Heart right ventricle (tissue), 16 donors: ENCODE measurements around the gene PLA2G4E. TPM values are rescaled to one million over a fixed set of nuclear protein-coding genes. Genes with fewer than 3 reads are reported as not detected.

Experiments
- ATAC-seq, 8 donors: fragments of 200-7000 bp; cut with Tn5 transposase; one replicate each; pipeline ENCODE4 v1.9.1; 2020; ENCODE audit warnings: mild to moderate bottlenecking in 8 of 8, moderate library complexity in 8 of 8, moderate number of reproducible peaks in 1 of 8
- DNase-seq, 2 donors: peaks; one replicate each; pipeline ENCODE4 v3.0.0-alpha.2; 2020
- H3K27ac ChIP-seq, 10 donors: fragments of 200-600 bp; sonication (generic) in 2 of 10; one replicate each; pipeline versions ENCODE4 v1.5.0 to v1.8.0; 2020 to 2022; ENCODE audit warnings: mild to moderate bottlenecking in 3 of 10
- H3K27me3 ChIP-seq, 7 donors: fragments of 200-600 bp; one replicate each; pipeline ENCODE4 v1.8.0; 2021 to 2022; ENCODE audit warnings: mild to moderate bottlenecking in 2 of 7
- H3K36me3 ChIP-seq, 9 donors: fragments of 200-600 bp; sonication (generic) in 1 of 9; one replicate each; pipeline versions ENCODE4 v1.5.0 to v1.8.0; 2020 to 2022; ENCODE audit warnings: mild to moderate bottlenecking in 2 of 9
- H3K4me1 ChIP-seq, 9 donors: fragments of 200-600 bp; sonication (generic) in 1 of 9; one replicate each; pipeline versions ENCODE4 v1.5.0 to v1.8.0; 2020 to 2022; ENCODE audit warnings: mild to moderate bottlenecking in 4 of 9
- H3K4me3 ChIP-seq, 10 donors: fragments of 200-600 bp; sonication (generic) in 2 of 10; one replicate each; pipeline versions ENCODE4 v1.5.0 to v1.8.0; 2020 to 2022; ENCODE audit warnings: mild to moderate bottlenecking in 7 of 10, moderate library complexity in 2 of 10
- H3K9me3 ChIP-seq, 11 donors: fragments of 200-600 bp in 10 of 11; sonication (generic) in 2 of 11; one replicate each; pipeline versions ENCODE4 v1.5.0 to v1.8.0; 2013 to 2022; ENCODE audit warnings: mild to moderate bottlenecking in 2 of 11, control low read depth in 1 of 11, moderate library complexity in 1 of 11
- WGBS, 2 donors: extraction: QIAGEN DNeasy Blood & Tissue Kit; methylation state at CpG; one replicate each; pipeline ENCODE4 v1.1.7; 2013; ENCODE audit warnings: inconsistent platforms in 1 of 2; 5-methylcytosine and 5-hydroxymethylcytosine counted together
- intact Hi-C, 10 donors: fragments of 100-400 bp; cut with DNase I; formaldehyde crosslinking; loops; one replicate each; pipeline versions ENCODE4 v1.11.1 to v1.14.2; 2022
- polyA plus RNA-seq, 2 donors: library from polyadenylated mRNA; stranded (reverse); fragments of 200-250 nt; gene quantifications; one replicate each; pipeline ENCODE4 v1.2.3, GENCODE V29; 2013
- total RNA-seq, 10 donors: library from RNA; stranded (reverse); fragmentation: NEBNext Ultra II Directional in 3 of 10; extraction: Animal tissue kit (Norgen Biotek cat#: 25700) in 3 of 10; gene quantifications; one replicate each; pipeline versions ENCODE4 v1.2.1 to v1.2.4, GENCODE V29; 2021 to 2023
- TF ChIP-seq, protein P1 (sequence below), 9 donors: fragments of 200-600 bp; sonication (generic) in 2 of 9; IDR thresholded peaks; one replicate each; pipeline versions ENCODE4 v1.5.0 to v1.8.0; 2021 to 2022; ENCODE audit warnings: antibody characterized with exemption in 9 of 9, mild to moderate bottlenecking in 5 of 9, moderate library complexity in 1 of 9
- donor health status: Arrhythmogenic right ventricular cardiomyopathy.
- donor health status: ischemic (EF 13 %, LVEDD 7.1; RV severe dilation, severe dysfunction).
- donor health status: healthy with polysubstance abuse.
- donor health status: DM: no; HTN: yes; CAD: no.
- donor health status: DM: no; HTN: no; CAD: no.
- donor health status: ischemic (EF 25% LVEDD 6.9; RV normal size, moderate dysfunction).
- donor health status: ischemic (EF 25% LVEDD 5.7; RV mildly dilated, moderate dysfunction).
- donor health status: healthy.
- donor health status: DM: yes; HTN: yes; CAD: no.
- donor health status: Ischemic cardiomyopathy.
- donor health status: ischemic (EF 35%, LVEDD 5.7; RV mildly dilated, moderate dysfunction).
- donor health status: nonischemic (EF 11% LVEDD 7.7; RV severe dilation, severe dysfunction).
- donor health status: DM: yes; HTN: yes; CAD: no.
- donor health status: PGD.
- donor health status: ischemic (EF 29% LVEDD 5.4; RV normal size, mild dysfunction).
- donor health status: nonischemic (EF 23%, LVEDD 6.1; RV moderate dilation, normal function).

Gene PLA2G4E
- total and polyA plus RNA-seq, 12 donors, result 0.05 to 0.79 (median 0.07) TPM; not detected in 7

DNA sequence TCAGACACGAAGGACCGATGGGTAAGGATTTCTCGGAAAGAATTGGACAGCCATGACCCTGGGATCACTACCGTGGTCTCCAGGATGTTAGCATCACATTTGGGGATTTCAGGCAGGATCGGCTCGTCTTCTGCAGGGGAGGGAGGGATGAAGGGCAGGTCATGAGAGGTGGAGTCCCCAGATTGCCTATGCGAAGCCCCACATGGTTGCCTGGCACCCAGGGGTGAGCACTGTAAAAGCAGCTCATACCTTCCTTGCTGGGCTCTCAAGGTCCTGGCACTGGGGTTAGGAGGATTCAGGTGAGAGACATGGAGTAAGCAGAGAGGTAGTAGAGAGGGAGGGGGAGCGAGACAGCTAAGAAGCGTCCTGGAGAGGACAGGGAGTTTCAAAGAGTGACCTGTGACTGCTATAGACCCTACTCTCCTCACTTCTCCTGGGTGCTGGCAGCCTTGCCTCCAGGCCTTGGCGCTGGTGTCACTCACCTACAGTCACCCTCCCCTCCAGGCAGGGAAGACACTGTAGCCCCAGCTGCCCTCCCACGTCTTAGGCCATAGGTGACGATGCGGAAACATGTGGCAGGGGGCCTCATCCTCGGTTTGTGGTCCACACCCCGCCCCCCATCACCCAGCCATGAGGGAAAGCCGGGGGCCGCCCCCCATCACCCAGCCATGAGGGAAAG is 33.5 kb downstream of the PLA2G4E start:
- Histone ChIP-seq H3K9me3 (no peaks in the 10 kb centered on the region), H3K27me3 (peaks cover 0 to 3% (median 0%) of the 10 kb centered on the region in 7 donors), H3K4me3 (no peak overlapping the region), H3K4me1 (peaks cover 0 to 3% (median 0%) of the 10 kb centered on the region in 9 donors), H3K27ac (no peak overlapping the region), H3K36me3 (no peaks in the 10 kb centered on the region)
- WGBS, 2 donors, result 85 to 93% methylated on average over 17 of the region's 17 CpGs
- ATAC-seq, result no peak
- intact Hi-C loops, result loop anchor here in 4 of 10 donors (5.0 kb wide), 4 partner anchors 70 to 160 kb away; partner anchors contain the start of gene JMJD7 (in 1 of the 4)
- TF ChIP-seq, protein P1, sequence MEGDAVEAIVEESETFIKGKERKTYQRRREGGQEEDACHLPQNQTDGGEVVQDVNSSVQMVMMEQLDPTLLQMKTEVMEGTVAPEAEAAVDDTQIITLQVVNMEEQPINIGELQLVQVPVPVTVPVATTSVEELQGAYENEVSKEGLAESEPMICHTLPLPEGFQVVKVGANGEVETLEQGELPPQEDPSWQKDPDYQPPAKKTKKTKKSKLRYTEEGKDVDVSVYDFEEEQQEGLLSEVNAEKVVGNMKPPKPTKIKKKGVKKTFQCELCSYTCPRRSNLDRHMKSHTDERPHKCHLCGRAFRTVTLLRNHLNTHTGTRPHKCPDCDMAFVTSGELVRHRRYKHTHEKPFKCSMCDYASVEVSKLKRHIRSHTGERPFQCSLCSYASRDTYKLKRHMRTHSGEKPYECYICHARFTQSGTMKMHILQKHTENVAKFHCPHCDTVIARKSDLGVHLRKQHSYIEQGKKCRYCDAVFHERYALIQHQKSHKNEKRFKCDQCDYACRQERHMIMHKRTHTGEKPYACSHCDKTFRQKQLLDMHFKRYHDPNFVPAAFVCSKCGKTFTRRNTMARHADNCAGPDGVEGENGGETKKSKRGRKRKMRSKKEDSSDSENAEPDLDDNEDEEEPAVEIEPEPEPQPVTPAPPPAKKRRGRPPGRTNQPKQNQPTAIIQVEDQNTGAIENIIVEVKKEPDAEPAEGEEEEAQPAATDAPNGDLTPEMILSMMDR (IDR thresholded peaks at IDR 0.05), result no peak
- no peak for DNase-seq

DNA sequence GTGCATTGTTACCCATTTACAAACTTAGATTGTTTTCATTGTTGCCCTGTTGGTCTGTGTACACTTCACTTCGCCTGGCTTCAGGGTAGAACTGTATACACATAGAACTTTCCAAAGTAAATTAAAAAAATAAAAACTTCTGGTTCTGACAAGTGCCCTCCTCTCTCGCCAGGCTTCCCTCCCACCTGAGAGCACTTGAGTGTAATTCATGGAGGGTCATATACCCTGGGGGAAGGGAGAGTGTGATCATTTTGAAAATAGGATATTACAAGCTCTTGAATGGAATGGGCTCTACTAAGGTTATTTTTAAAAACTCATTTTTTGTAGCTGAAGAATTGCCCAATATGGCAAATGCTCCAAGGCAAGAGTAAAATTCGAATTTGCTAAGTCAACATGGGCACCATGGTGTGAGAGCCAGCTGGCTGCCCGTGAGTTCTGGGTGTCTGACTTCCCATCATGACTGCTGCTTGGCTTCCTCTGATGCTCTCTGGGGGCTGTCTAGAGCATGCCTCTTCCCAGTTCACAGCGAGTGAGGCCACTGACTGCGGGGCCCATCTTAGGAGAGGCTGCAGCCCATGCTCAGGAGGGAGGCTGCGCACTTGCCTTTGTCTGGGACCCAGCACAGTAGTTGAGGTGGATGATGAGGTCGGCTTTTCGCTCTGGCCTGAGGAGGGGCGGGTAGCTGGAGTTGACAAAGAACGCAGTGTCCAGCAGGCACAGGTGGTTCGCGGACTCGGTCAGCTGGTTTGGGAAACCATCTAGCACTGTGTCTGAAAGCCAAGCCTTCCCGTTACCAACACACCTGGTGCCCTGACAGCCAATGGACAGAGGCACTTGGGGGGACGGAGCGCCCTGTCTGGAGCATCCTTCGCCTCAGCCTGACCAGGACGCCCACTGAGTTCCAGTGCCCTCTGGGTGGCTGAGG is 35.3 kb downstream of the PLA2G4E start:
- no peak overlapping the region for H3K27ac ChIP-seq
- TF ChIP-seq, protein P1 (IDR thresholded peaks at IDR 0.05), result no peak
- ATAC-seq (no peak), DNase-seq (no peak)
- H3K4me3 ChIP-seq, result no peak overlapping the region
- peaks cover 0 to 3% (median 0%) of the 10 kb centered on the region in 7 donors for H3K27me3 ChIP-seq
- 91 to 93% methylated on average over 19 of the region's 19 CpGs for WGBS, 2 donors
- H3K9me3 ChIP-seq, result no peaks in the 10 kb centered on the region
- H3K4me1 ChIP-seq, result peaks cover 0 to 22% (median 8%) of the 10 kb centered on the region in 9 donors
- no peaks in the 10 kb centered on the region for H3K36me3 ChIP-seq
- intact Hi-C loops, result loop anchor here in 4 of 10 donors (5.0 kb wide), 4 partner anchors 72 to 158 kb away; partner anchors contain the start of gene JMJD7 (in 1 of the 4)

DNA sequence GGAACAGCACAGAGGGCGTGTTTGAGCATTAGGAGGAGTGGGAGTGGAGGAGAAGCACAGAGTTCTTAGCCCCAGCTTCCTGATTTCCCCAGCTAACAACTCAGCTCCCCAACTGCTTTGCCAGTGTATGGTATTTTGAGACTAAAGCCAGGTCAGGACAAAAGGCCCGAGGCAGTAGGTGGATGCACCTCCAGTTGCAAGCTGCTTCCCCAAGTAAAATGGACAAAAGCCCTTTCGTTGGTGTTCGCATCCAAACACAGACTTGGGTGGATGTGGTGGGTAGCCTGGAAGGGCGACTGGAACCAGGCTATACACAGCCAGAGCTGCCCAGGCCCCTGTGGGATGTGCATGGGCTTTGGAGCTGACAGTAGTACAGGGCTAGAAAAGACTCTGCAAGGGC is 36.2 kb downstream of the PLA2G4E start:
- 95 to 96% methylated on average over 5 of the region's 5 CpGs for WGBS, 2 donors
- TF ChIP-seq, protein P1 (IDR thresholded peaks at IDR 0.05), result no peak
- DNase-seq (no peak), ATAC-seq (no peak)
- Histone ChIP-seq H3K27ac (no peak overlapping the region), H3K27me3 (no peaks in the 10 kb centered on the region), H3K36me3 (no peaks in the 10 kb centered on the region), H3K4me3 (no peak overlapping the region), H3K9me3 (no peaks in the 10 kb centered on the region), H3K4me1 (peaks cover 0 to 31% (median 17%) of the 10 kb centered on the region in 9 donors)
- intact Hi-C loops, result loop anchor here in 4 of 10 donors (5.0 kb wide), 4 partner anchors 73 to 157 kb away; partner anchors contain the start of gene JMJD7 (in 1 of the 4)
